Calu3 (cell line): Measurements from ENCODE around the gene TENT5C. TPM values are rescaled to one million over a fixed set of nuclear protein-coding genes. Genes with fewer than 3 reads are reported as not detected.

Experiments used
- BruUV-seq: library from RNA; stranded (reverse); fragments of 400-500 nt; replicated peaks from 2 replicates; lab custom pipeline; 2021; lab: Mats Ljungman, UMichigan
- CTCF ChIA-PET: fragments of 300-600 bp; sonication (Branson Sonifier 250); formaldehyde crosslinking; loops from one replicate; lab custom pipeline; 2022; ENCODE audit warnings: antibody characterized with exemption; lab: Charles Lee
- DNase-seq: peaks from one replicate; pipeline ENCODE4 v3.0.0; 2022
- H3K27ac Mint-ChIP-seq: one replicate; pipeline ENCODE4 v1.8.0; 2022; ENCODE audit warnings: mixed read lengths; ENCODE audit not compliant: unreplicated experiment
- H3K27me3 Mint-ChIP-seq: one replicate; pipeline ENCODE4 v1.8.0; 2022; ENCODE audit warnings: mixed read lengths; ENCODE audit not compliant: unreplicated experiment
- H3K36me3 Mint-ChIP-seq: one replicate; pipeline ENCODE4 v1.8.0; 2022; ENCODE audit warnings: mild to moderate bottlenecking, moderate library complexity, mixed read lengths; ENCODE audit not compliant: insufficient read depth, unreplicated experiment
- H3K4me1 Mint-ChIP-seq: one replicate; pipeline ENCODE4 v1.8.0; 2022; ENCODE audit warnings: mild to moderate bottlenecking, low read depth, mixed read lengths; ENCODE audit not compliant: unreplicated experiment
- H3K4me3 Mint-ChIP-seq: one replicate; pipeline ENCODE4 v1.8.0; 2022; ENCODE audit warnings: mild to moderate bottlenecking, low read depth, moderate library complexity, mixed read lengths; ENCODE audit not compliant: unreplicated experiment
- H3K9me3 Mint-ChIP-seq: one replicate; pipeline ENCODE4 v1.8.0; 2022; ENCODE audit warnings: low read depth, mixed read lengths; ENCODE audit not compliant: unreplicated experiment
- intact Hi-C: fragments of 100-400 bp; cut with micrococcal nuclease; formaldehyde crosslinking; loops from one replicate; pipeline ENCODE4 v1.10.0; 2022; ENCODE audit not compliant: unreplicated experiment
- total RNA-seq: library from RNA; stranded (reverse); gene quantifications from 2 replicates; pipeline ENCODE4 v1.2.3, GENCODE V29; 2022
- TF ChIP-seq, protein P1 (sequence below): fragments of 200-600 bp; IDR thresholded peaks from one replicate; pipeline ENCODE4 v1.8.0; 2022; ENCODE audit warnings: antibody characterized with exemption; ENCODE audit not compliant: unreplicated experiment

The TENT5C gene
- total RNA-seq, 1 experiment from 2014 or later = 0.28 TPM

DNA sequence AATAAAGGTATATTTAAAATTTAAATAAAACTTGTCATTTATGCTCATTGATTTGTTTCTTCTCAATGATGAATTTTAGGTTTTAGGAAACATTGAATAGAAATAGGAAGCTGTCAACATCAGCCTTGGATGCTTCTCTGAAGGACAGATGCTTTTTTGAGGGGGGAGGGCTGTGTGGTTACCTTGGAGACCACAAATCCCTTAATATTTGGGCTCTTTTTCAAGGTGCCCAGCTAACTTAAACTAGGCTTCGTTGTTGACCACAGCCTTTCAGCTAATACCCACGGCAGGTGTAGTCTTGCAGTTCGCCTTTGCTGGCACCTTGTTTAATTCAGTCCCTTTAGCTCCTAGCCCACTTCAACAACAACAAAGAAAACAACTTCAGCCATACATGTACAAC, 22.5 kb downstream of the TENT5C start:
- Mint-ChIP-seq H3K27ac (no peak overlapping the region), H3K9me3 (no peaks in the 10 kb centered on the region)

DNA sequence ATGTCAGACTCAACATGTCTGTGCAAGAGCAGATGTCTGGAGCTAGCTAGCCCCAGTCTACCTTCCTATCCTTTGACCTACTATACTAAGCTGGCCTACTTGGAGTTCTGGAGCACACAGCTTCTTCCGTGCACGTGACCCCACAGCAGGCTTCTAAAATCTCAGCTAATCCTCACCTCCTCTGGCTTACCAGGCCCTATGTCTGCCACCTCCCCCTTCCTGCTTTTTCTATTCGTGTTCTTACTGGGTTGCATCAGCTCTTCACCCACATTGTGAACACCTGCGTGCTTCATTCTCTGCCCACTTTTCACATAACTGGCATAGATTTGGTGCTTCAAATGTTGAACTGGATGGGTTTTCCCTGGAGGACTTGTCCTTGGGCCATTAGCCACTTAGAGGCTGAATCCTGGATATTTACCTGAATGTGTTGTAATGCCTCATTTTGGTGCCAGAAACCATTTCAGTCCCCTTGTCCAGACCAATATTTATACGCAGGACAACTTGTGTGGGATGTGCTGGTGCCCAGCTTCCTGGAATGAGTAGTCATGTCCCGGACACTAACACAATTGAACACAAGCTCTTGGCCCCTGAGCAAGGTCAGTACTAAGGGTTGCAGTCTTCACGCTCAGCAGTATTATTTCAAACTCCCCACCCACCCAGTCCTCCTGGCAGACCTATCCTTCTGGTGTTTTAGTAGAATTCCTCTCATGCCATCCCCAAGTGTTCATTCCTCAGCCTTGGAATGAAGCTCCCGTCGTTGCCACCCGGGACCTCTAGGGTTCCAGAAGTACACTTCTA, 24.0 kb downstream of the TENT5C start:
- Mint-ChIP-seq H3K27ac (no peak overlapping the region), H3K4me1 (no peaks in the 10 kb centered on the region), H3K36me3 (no peaks in the 10 kb centered on the region), H3K27me3 (peaks cover 53% of the 10 kb centered on the region), H3K4me3 (no peak overlapping the region), H3K9me3 (no peaks in the 10 kb centered on the region)
- CTCF ChIA-PET = no interaction called here
- no TSS peak for BruUV-seq
- no peak for DNase-seq
- intact Hi-C loops = no loop called here
- TF ChIP-seq, protein P1, sequence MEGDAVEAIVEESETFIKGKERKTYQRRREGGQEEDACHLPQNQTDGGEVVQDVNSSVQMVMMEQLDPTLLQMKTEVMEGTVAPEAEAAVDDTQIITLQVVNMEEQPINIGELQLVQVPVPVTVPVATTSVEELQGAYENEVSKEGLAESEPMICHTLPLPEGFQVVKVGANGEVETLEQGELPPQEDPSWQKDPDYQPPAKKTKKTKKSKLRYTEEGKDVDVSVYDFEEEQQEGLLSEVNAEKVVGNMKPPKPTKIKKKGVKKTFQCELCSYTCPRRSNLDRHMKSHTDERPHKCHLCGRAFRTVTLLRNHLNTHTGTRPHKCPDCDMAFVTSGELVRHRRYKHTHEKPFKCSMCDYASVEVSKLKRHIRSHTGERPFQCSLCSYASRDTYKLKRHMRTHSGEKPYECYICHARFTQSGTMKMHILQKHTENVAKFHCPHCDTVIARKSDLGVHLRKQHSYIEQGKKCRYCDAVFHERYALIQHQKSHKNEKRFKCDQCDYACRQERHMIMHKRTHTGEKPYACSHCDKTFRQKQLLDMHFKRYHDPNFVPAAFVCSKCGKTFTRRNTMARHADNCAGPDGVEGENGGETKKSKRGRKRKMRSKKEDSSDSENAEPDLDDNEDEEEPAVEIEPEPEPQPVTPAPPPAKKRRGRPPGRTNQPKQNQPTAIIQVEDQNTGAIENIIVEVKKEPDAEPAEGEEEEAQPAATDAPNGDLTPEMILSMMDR = no peak

More for the DNA sequence above, 22.5 kb downstream of the TENT5C start:
- H3K36me3 Mint-ChIP-seq = no peaks in the 10 kb centered on the region
- intact Hi-C loops = no loop called here
- H3K27me3 Mint-ChIP-seq = peaks cover 62% of the 10 kb centered on the region
- H3K4me3 Mint-ChIP-seq = no peak overlapping the region
- H3K4me1 Mint-ChIP-seq = no peaks in the 10 kb centered on the region
- DNase-seq = no peak
- CTCF ChIA-PET = no interaction called here
- TF ChIP-seq, protein P1 = no peak
- no TSS peak for BruUV-seq

DNA sequence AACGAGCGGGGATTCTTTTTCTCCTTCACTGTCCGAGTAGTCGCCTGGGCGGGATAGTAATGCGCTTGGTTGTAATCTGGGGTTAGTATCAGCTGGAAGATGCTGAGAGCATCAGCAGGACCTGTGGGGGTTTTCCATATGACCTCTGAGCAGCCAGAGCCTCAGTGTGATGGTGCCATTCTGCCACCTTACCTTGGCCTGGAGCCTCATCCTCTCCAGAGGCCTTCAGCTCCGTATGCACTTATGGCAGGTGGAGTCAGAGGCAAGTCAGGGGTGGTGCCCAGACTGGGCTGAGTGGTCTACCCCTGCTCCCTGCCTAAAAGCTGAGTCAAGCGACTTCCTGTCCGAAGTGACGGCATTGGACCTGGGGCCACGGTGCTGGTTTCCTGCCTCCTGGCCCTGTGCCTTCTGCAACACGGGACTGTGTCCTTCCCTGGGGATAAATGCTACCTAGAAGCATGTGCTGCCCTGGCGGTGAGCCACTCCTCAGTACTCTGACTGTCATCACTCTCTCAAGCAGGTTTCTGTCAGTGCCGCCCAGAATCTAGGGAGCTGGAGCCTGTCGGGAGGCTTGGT, 24.7 kb downstream of the TENT5C start:
- H3K27ac Mint-ChIP-seq = no peak overlapping the region
- no peaks in the 10 kb centered on the region for H3K9me3 Mint-ChIP-seq
- TF ChIP-seq, protein P1 = no peak
- no peaks in the 10 kb centered on the region for H3K36me3 Mint-ChIP-seq
- CTCF ChIA-PET = no interaction called here
- no TSS peak for BruUV-seq
- intact Hi-C loops = no loop called here
- H3K4me1 Mint-ChIP-seq = no peaks in the 10 kb centered on the region
- H3K4me3 Mint-ChIP-seq = no peak overlapping the region
- peaks cover 57% of the 10 kb centered on the region for H3K27me3 Mint-ChIP-seq
- DNase-seq = no peak

DNA sequence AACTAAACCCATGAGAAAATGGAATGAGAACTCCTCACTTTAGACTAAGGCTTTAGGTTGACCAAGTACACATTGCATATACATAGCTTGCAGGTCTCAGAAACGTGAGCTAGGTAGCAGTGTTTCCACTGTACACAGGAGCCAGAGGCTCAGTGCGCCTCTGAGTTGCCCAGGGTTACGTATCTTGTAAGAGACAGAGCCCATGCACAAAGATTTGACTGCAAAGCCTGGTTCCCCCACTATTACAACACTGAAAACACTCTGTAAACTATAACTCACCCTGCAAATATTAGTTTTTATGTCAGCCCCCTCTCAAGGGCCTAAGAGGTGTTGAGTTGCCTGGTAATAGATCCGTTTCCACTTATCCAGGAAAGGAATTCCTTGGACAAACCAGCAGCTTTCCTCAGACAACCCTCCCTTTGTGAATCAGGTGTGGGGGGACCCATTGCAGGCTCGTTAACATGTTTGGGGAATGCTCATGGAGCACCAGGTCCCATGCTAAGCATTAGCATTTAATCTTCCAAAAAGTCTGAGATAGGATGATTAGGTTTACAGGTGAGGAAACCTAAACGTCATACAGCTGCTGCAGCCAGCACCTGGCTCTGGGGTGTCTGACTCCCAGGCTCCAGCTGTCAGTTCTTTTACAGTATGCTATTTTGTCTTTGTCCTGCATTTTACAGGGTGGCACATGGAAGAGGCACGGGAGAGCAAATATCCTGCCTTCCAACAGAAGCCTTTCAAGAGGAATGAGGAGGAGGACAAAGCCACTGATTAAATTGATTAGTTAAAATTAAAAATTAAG, 25.7 kb downstream of the TENT5C start:
- DNase-seq = no peak
- no peaks in the 10 kb centered on the region for H3K9me3 Mint-ChIP-seq
- CTCF ChIA-PET = no interaction called here
- H3K27me3 Mint-ChIP-seq = peaks cover 58% of the 10 kb centered on the region
- no peaks in the 10 kb centered on the region for H3K4me1 Mint-ChIP-seq
- no peak overlapping the region for H3K27ac Mint-ChIP-seq
- no peak overlapping the region for H3K4me3 Mint-ChIP-seq
- TF ChIP-seq, protein P1 = no peak
- H3K36me3 Mint-ChIP-seq = no peaks in the 10 kb centered on the region
- no TSS peak for BruUV-seq
- intact Hi-C loops = no loop called here
